GM12878 (cell line): ENCODE results near the gene SNX10. TPM values are rescaled to one million over a fixed set of nuclear protein-coding genes. Genes with fewer than 3 reads are reported as not detected.

Source experiments
- ATAC-seq: fragments of 200-7000 bp; cut with Tn5 transposase; 3 replicates; pipeline ENCODE4 v1.9.1; 2020; ENCODE audit warnings: mild to moderate bottlenecking, moderate library complexity
- Bru-seq: library from RNA; stranded (reverse); fragments of 400-500 nt; gene quantifications from one replicate; lab custom pipeline; 2021; lab: Mats Ljungman, UMichigan
- BruChase-seq, 2 experiments: library from RNA; stranded (reverse); fragments of 400-500 nt; gene quantifications; one replicate each; lab custom pipeline; 2021; lab: Mats Ljungman, UMichigan
- BruUV-seq: library from RNA; stranded (reverse); fragments of 400-500 nt; replicated peaks from 2 replicates; lab custom pipeline; 2021; lab: Mats Ljungman, UMichigan
- CTCF ChIA-PET: fragments of 300-600 bp; sonication (Branson Sonifier 250); formaldehyde crosslinking; extraction: SDS; loops from one replicate; lab custom pipeline; 2021; ENCODE audit warnings: inconsistent platforms; lab: Yijun Ruan, JAX
- POLR2A ChIA-PET: fragments of 350-600 bp; formaldehyde crosslinking; extraction: SDS; loops from one replicate; lab custom pipeline; 2021; ENCODE audit warnings: inconsistent platforms; lab: Charles Lee
- RAD21 ChIA-PET: fragments of 300-600 bp; sonication (Branson Sonifier 250); formaldehyde crosslinking; loops from one replicate; lab custom pipeline; 2023; ENCODE audit warnings: antibody characterized with exemption; ENCODE audit not compliant: unreplicated experiment; lab: Charles Lee
- SMC1A ChIA-PET: fragments of 300-600 bp; sonication (Branson Sonifier 250); formaldehyde crosslinking; loops from one replicate; lab custom pipeline; 2023; ENCODE audit not compliant: unreplicated experiment, uncharacterized antibody; lab: Charles Lee
- DNase-seq: peaks from one replicate; pipeline ENCODE4 v3.0.0-alpha.2; 2011; ENCODE audit warnings: low read depth, low spot score
- FAIRE-seq: peaks from 3 replicates; lab custom pipeline; 2011; peaks lifted over from hg19 to GRCh38; lab: Jason Lieb, UNC
- H2AFZ ChIP-seq: 2 replicates; pipeline ENCODE4 v1.6.0; 2011; ENCODE audit warnings: low read depth, low read length, control low read depth; ENCODE audit not compliant: control insufficient read depth
- H3K27ac ChIP-seq: 2 replicates; pipeline ENCODE4 v1.5.1; 2011; ENCODE audit warnings: control low read depth; ENCODE audit not compliant: control insufficient read depth, insufficient read depth
- H3K27me3 ChIP-seq, 2 experiments: replicated peaks in 1 of 2; 2 replicates each; pipeline versions ENCODE4 v1.6.0 to v1.6.1; 2011; ENCODE audit warnings: low read length in 1 of 2; ENCODE audit not compliant: control insufficient read depth in 2 of 2, insufficient read depth in 2 of 2
- H3K36me3 ChIP-seq, 2 experiments: 2 replicates each; pipeline ENCODE4 v1.5.1; 2011; ENCODE audit warnings: low read length in 1 of 2; ENCODE audit not compliant: control insufficient read depth in 2 of 2, insufficient read depth in 2 of 2
- H3K4me1 ChIP-seq: 2 replicates; pipeline ENCODE4 v1.6.1; 2011; ENCODE audit warnings: mild to moderate bottlenecking, low read length, moderate library complexity, mixed read lengths; ENCODE audit not compliant: control insufficient read depth, insufficient read depth
- H3K4me2 ChIP-seq: 2 replicates; pipeline ENCODE4 v1.6.0; 2011; ENCODE audit warnings: control low read depth; ENCODE audit not compliant: control insufficient read depth, insufficient read depth
- H3K4me3 ChIP-seq: fragments of 200-600 bp; sonication (generic); 2 replicates; pipeline ENCODE4 v1.5.1; 2016
- H3K79me2 ChIP-seq: 2 replicates; pipeline ENCODE4 v1.6.0; 2011; ENCODE audit warnings: low read length; ENCODE audit not compliant: control insufficient read depth, insufficient read depth
- H3K9ac ChIP-seq: 2 replicates; pipeline ENCODE4 v1.8.0; 2011; ENCODE audit warnings: low read length, control low read depth, mixed read lengths; ENCODE audit not compliant: control insufficient read depth, insufficient read depth
- H3K9me3 ChIP-seq: replicated peaks from 3 replicates; pipeline ENCODE4 v1.5.1; 2011; ENCODE audit warnings: mild to moderate bottlenecking, low read length; ENCODE audit not compliant: control insufficient read depth, insufficient read depth
- H4K20me1 ChIP-seq: 2 replicates; pipeline ENCODE4 v1.6.0; 2011; ENCODE audit not compliant: control insufficient read depth, insufficient read depth
- BCL11A ChIP-seq: IDR thresholded peaks from 2 replicates; pipeline ENCODE4 v1.6.1; 2011; ENCODE audit warnings: low read depth, low read length
- BHLHE40 ChIP-seq, 2 experiments: fragments of 450-650 bp in 1 of 2; IDR thresholded peaks; 2 replicates each; pipeline ENCODE4 v1.6.1; 2011 to 2017; ENCODE audit warnings: low read depth in 2 of 2, borderline replicate concordance in 1 of 2, improper control_type of control experiment in 1 of 2, low read length in 1 of 2, mild to moderate bottlenecking in 1 of 2
- DPF2 ChIP-seq: fragments of 450-650 bp; IDR thresholded peaks from 2 replicates; pipeline ENCODE4 v1.6.1; 2017; ENCODE audit warnings: mild to moderate bottlenecking
- EGR1 ChIP-seq, 2 experiments: IDR thresholded peaks; 1 replicate in 1 of 2; 2 replicates in 1 of 2; pipeline ENCODE4 v1.6.1; 2011 to 2012; ENCODE audit warnings: low read depth in 2 of 2, low read length in 2 of 2, borderline replicate concordance in 1 of 2, mild to moderate bottlenecking in 1 of 2, moderate library complexity in 1 of 2
- GATAD2B ChIP-seq: fragments of 450-650 bp; conservative IDR thresholded peaks from 2 replicates; pipeline ENCODE4 v1.6.1; 2017; ENCODE audit warnings: low read depth, mild to moderate bottlenecking, moderate library complexity
- IKZF2 ChIP-seq, 2 experiments: fragments of 450-650 bp; IDR thresholded peaks; 2 replicates each; pipeline ENCODE4 v1.6.1; 2017; ENCODE audit warnings: mild to moderate bottlenecking in 2 of 2, moderate library complexity in 2 of 2
- IRF3 ChIP-seq: fragments of 450-650 bp; IDR thresholded peaks from 2 replicates; pipeline ENCODE4 v1.6.1; 2014; ENCODE audit warnings: mild to moderate bottlenecking
- KAT2A ChIP-seq: conservative IDR thresholded peaks from 2 replicates; pipeline ENCODE4 v1.6.1; 2011; ENCODE audit warnings: low read depth, low read length; ENCODE audit not compliant: control insufficient read depth
- NFYB ChIP-seq: IDR thresholded peaks from 2 replicates; pipeline ENCODE4 v1.6.1; 2011; ENCODE audit warnings: low read depth, mild to moderate bottlenecking, low read length, improper control_type of control experiment, moderate library complexity; ENCODE audit not compliant: insufficient read depth
- NR2F1 ChIP-seq: fragments of 450-650 bp; conservative IDR thresholded peaks from 2 replicates; pipeline ENCODE4 v1.6.1; 2017; ENCODE audit warnings: mild to moderate bottlenecking
- RB1 ChIP-seq: fragments of 450-650 bp; formaldehyde crosslinking; IDR thresholded peaks from 2 replicates; pipeline ENCODE4 v1.6.1; 2017; ENCODE audit warnings: mild to moderate bottlenecking, borderline replicate concordance
- SMAD1 ChIP-seq: fragments of 450-650 bp; IDR thresholded peaks from 2 replicates; pipeline ENCODE4 v1.6.1; 2018; ENCODE audit warnings: mild to moderate bottlenecking, low read depth; ENCODE audit not compliant: partially characterized antibody
- SPI1 ChIP-seq: IDR thresholded peaks from 2 replicates; pipeline ENCODE4 v1.6.1; 2011; ENCODE audit warnings: low read depth, mild to moderate bottlenecking, low read length, moderate library complexity, borderline replicate concordance; ENCODE audit not compliant: insufficient read depth
- TCF3 ChIP-seq: IDR thresholded peaks from 2 replicates; pipeline ENCODE4 v1.6.1; 2012; ENCODE audit warnings: low read depth, mild to moderate bottlenecking, low read length, borderline replicate concordance; ENCODE audit not compliant: insufficient read depth
- ZNF24 ChIP-seq: fragments of 450-650 bp; IDR thresholded peaks from 2 replicates; pipeline ENCODE4 v1.6.1; 2017; ENCODE audit warnings: antibody characterized with exemption, mild to moderate bottlenecking
- ZSCAN29 ChIP-seq: fragments of 450-650 bp; IDR thresholded peaks from 2 replicates; pipeline ENCODE4 v1.6.1; 2017; ENCODE audit warnings: mild to moderate bottlenecking, moderate library complexity
- WGBS: methylation state at CpG from one replicate; pipeline ENCODE4 v1.1.6; 2016; ENCODE audit warnings: low lambda C conversion rate; ENCODE audit not compliant: insufficient replicate concordance, insufficient coverage; ENCODE audit errors: missing lambda C conversion rate; 5-methylcytosine and 5-hydroxymethylcytosine counted together
- in situ Hi-C: fragments of 300-500 bp; cut with MboI; formaldehyde crosslinking; loops from 9 replicates; pipeline ENCODE4 v1.14.3; 2018; ENCODE audit warnings: mixed read lengths
- intact Hi-C: fragments of 100-400 bp; cut with micrococcal nuclease; formaldehyde crosslinking; loops from one replicate; pipeline ENCODE4 v1.14.2; 2022; ENCODE audit not compliant: unreplicated experiment
- long read RNA-seq, 2 experiments: library from polyadenylated mRNA; unstranded; transcript quantifications; one replicate each; pipeline ENCODE4 v2.0.0, GENCODE V29; 2019 to 2020
- polyA minus RNA-seq, 3 experiments: library from RNA; depleted of rRNA, polyadenylated mRNA; stranded (reverse); fragments of >200 nt; gene quantifications; 2 replicates each; pipeline ENCODE4 v1.2.3, GENCODE V29; 2011
- polyA plus RNA-seq, 11 experiments: library from polyadenylated mRNA; depleted of rRNA in 4 of 11; unstranded in 6 of 11; stranded (reverse) in 5 of 11; fragments of >200 nt; fragmentation: Nextera tagmentation in 4 of 11; fragmentation: Illumina TruSeq in 1 of 11; extraction: Ambion mirVana in 4 of 11; extraction: Trizol in 1 of 11; gene quantifications; 1 replicate in 1 of 11; 2 replicates in 10 of 11; pipeline versions ENCODE4 v1.2.1 to v1.2.3, GENCODE V29; 2011 to 2016; ENCODE audit warnings: inconsistent platforms in 2 of 11, missing spikeins in 2 of 11, low read depth in 1 of 11
- total RNA-seq, 4 experiments: library from RNA; depleted of rRNA in 3 of 4; stranded (reverse); fragments of >200 nt in 3 of 4; fragmentation: Illumina TruSeq in 1 of 4; extraction: Trizol in 1 of 4; gene quantifications; 2 replicates each; pipeline versions ENCODE4 v1.2.1 to v1.2.3, GENCODE V29; 2013 to 2021

Gene SNX10
- total RNA-seq (2013; cell fraction: nucleolus; rRNA removed), result 16.4 and 17.4 TPM in 2 replicates
- total RNA-seq (2014; rRNA removed) (22.5 and 26.1 TPM in 2 replicates), total RNA-seq (2014; rRNA removed; fragmentation: Illumina TruSeq; extraction: Trizol) (32.7 and 33.2 TPM in 2 replicates), total RNA-seq (2021) (30.4 and 30.8 TPM in 2 replicates), polyA plus RNA-seq (2011; rRNA removed) (53.2 and 75.9 TPM in 2 replicates), polyA plus RNA-seq (2014; fragmentation: Illumina TruSeq; extraction: Trizol) (29.5 and 37.1 TPM in 2 replicates), polyA plus RNA-seq (2014; fragmentation: Nextera tagmentation; extraction: Ambion mirVana) (10 to 100 TPM; 22.9 to 29.7 TPM), polyA plus RNA-seq (2014; rRNA removed) (15.5 and 22.0 TPM in 2 replicates), polyA plus RNA-seq (2016; fragmentation: Nextera tagmentation; extraction: Ambion mirVana) (10 to 100 TPM; 45.4 to 56.2 TPM), polyA minus RNA-seq (2011; rRNA and poly(A)+ RNA removed) (17.6 and 33.0 TPM in 2 replicates), Bru-seq, nascent RNA (percentile 82 among the genes with signal in this experiment), BruChase-seq, experiment 1, labeled RNA remaining after a 6-hour chase (percentile 83 among the genes with signal in this experiment), BruChase-seq, experiment 2, labeled RNA remaining after a 2-hour chase (percentile 72 among the genes with signal in this experiment)
- 8.9 TPM for polyA plus RNA-seq (2011; ENCODE audit: low read depth)
- 18.6 and 19.2 TPM in 2 replicates for polyA plus RNA-seq (2011; cell fraction: cytosol; rRNA removed)
- 18.8 and 20.3 TPM in 2 replicates for polyA plus RNA-seq (2011; cell fraction: nucleus; rRNA removed)
- 12.6 and 21.3 TPM in 2 replicates for polyA plus RNA-seq (2012)
- 8.2 and 11.4 TPM in 2 replicates for polyA minus RNA-seq (2011; cell fraction: cytosol; rRNA and poly(A)+ RNA removed)
- polyA minus RNA-seq (2011; cell fraction: nucleus; rRNA and poly(A)+ RNA removed), result 7.9 and 8.5 TPM in 2 replicates
- long read RNA-seq, experiment 1, transcript SNX10-201 (7 exons, 2,546 nt), result major isoform, 31 of 42 reads
- long read RNA-seq, experiment 1, partial matches to known transcripts, result 2 of 42 reads
- long read RNA-seq, experiment 1, other reads (novel, unspliced or antisense), result 7 of 42 reads
- long read RNA-seq, experiment 2, transcript SNX10-201 (7 exons, 2,546 nt), result major isoform, 141 of 224 reads
- long read RNA-seq, experiment 2, transcript SNX10-207 (7 exons, 2,613 nt), result minor isoform, 5 of 224 reads
- long read RNA-seq, experiment 2, partial matches to known transcripts, result 52 of 224 reads
- long read RNA-seq, experiment 2, other reads (novel, unspliced or antisense), result 22 of 224 reads

DNA sequence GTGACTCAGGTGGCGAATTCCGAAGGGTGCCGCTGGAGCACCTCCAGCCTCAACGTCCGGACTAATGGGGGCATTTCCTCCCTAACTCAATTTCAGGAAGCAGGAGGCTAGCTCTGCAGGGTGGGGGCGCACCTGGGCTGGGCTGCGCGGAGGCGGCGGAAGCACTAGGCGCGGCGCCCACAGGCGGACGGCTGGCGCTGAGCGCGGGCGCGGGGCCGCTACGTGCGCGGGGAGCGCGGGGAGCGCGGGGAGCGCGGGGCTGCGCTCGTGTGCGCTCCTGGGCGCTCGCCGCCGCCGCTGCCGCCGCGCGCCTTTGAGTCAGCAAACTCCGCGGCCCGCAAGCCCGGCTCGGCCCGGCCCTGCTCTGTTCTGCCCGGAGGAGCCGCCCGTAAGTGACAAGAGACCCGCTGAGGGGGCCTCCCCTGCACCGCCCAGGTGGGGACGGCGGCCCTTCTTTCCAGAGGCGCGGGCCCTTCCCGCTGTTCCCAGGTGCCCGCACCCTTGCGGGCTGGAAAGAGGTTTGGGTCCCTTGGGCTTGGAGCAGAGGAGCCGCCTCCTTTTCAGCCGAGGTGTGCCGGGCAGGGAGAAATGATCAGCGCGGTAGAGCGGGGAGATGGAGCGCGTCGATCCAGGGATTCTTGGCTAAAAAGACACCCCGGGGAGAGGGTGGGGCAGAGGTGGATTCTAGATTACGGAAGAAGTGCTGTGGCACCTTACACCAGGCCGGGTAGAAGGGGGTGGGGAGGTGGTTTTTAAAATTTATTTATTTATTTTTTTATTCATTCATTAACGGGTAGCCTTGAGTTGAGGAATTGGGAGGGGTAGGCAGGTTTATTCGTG, at the start of gene SNX10:
Gene SNX10 (plus strand): TSS at position 164 of the 840 bp plus-strand sequence. CDS start 54,581 bp downstream, outside the sequence.
- CTCF ChIA-PET, result interaction anchor here (0.8 to 5.4 kb wide), 19 partner anchors 12 to 399 kb away, joined by 3 to 53 read pairs (median 5); no protein-coding TSS in a partner anchor
- H4K20me1 ChIP-seq, result no peaks in the 10 kb centered on the region
- peaks cover 43% of the 10 kb centered on the region for H3K79me2 ChIP-seq
- H2AFZ ChIP-seq, result peak within 1 kb of the TSS; percentile 98
- no peaks in the 10 kb centered on the region for H3K9me3 ChIP-seq
- in situ Hi-C loops (loop anchor here (5.0 kb wide), 1 partner anchor 90 kb away; the partner anchor contains the start of genes CBX3 and HNRNPA2B1), intact Hi-C loops (loop anchor here (1.0 to 5.0 kb wide), 6 partner anchors 55 to 400 kb away; partner anchors contain the start of genes CBX3 and HNRNPA2B1)
- no peaks in the 10 kb centered on the region for H3K27me3 ChIP-seq
- ATAC-seq (peak; percentile 80), DNase-seq (no peak), FAIRE-seq (no peak)
- H3K9ac ChIP-seq, result peak within 1 kb of the TSS; percentile 95
- H3K36me3 ChIP-seq, result no peaks in the 10 kb centered on the region; a peak in 1 of 4 replicates
- H3K4me2 ChIP-seq, result peak within 1 kb of the TSS; percentile 98
- RAD21 ChIA-PET, result interaction anchor here (0.8 to 3.7 kb wide), 16 partner anchors 39 to 869 kb away, joined by 3 to 36 read pairs (median 6); partner anchors contain the start of gene CBX3
- BruUV-seq, result no TSS peak
- under 1% methylated on average over 43 of the region's 74 CpGs for WGBS
- H3K4me3 ChIP-seq, result peak within 1 kb of the TSS; percentile 98
- peaks cover 16% of the 10 kb centered on the region for H3K4me1 ChIP-seq
- SMC1A ChIA-PET, result interaction anchor here (0.6 to 5.4 kb wide), 14 partner anchors 12 to 399 kb away, joined by 3 to 55 read pairs (median 4); partner anchors contain the start of gene CBX3
- POLR2A ChIA-PET, result interaction anchor here (0.8 to 1.7 kb wide), 7 partner anchors 11 to 201 kb away, joined by 3 to 5 read pairs (median 4); partner anchors contain the start of gene CBX3
- H3K27ac ChIP-seq, result peak within 1 kb of the TSS; percentile 87
- TF ChIP-seq ZSCAN29 (peak; percentile 65; the same call in 1 of the 2 replicates), ZNF24 (peak; percentile 46; the same call in 1 of the 2 replicates), BCL11A (no peak), EGR1 (IDR thresholded peaks at IDR 0.05; ENCODE audit: borderline replicate concordance in 1 of 2, low read depth in 2 of 2, low read length in 2 of 2) (peak in 1 of 2 experiments; percentile 86; a peak in 2 of 3 replicates), NR2F1 (peak; percentile 53; the same call in 1 of the 2 replicates), NFYB (no peak), SMAD1 (no peak), SPI1 (peak; percentile 45; the same call in 1 of the 2 replicates), GATAD2B (peak; percentile 88), TCF3 (peak; percentile 86), KAT2A (no peak), RB1 (peak; percentile 54; the same call in 1 of the 2 replicates), IKZF2 (IDR thresholded peaks at IDR 0.05) (peak; percentile 29 to 36; a peak in 3 of 4 replicates), DPF2 (0 out of 2 replicates have a peak, but pooled peaks have one; percentile 44), IRF3 (0 out of 2 replicates have a peak, but pooled peaks have one; percentile 25), BHLHE40 (IDR thresholded peaks at IDR 0.05; ENCODE audit: borderline replicate concordance in 1 of 2, low read depth in 2 of 2, low read length in 1 of 2) (peak in 1 of 2 experiments; percentile 74; a peak in 2 of 4 replicates)
